PC-9 (cell line): ENCODE measurements around the gene CXCL8.

Experiments
- CTCF ChIP-seq: fragments of 200-600 bp; sonication (generic); conservative IDR thresholded peaks from 2 replicates; pipeline ENCODE4 v1.6.1; 2017; ENCODE audit warnings: mixed run types, antibody characterized with exemption, mild to moderate bottlenecking, moderate library complexity
- EZH2 ChIP-seq: fragments of 200-600 bp; sonication (generic); IDR thresholded peaks from 2 replicates; pipeline ENCODE4 v1.8.0; 2017; ENCODE audit warnings: antibody characterized with exemption, low read depth

DNA sequence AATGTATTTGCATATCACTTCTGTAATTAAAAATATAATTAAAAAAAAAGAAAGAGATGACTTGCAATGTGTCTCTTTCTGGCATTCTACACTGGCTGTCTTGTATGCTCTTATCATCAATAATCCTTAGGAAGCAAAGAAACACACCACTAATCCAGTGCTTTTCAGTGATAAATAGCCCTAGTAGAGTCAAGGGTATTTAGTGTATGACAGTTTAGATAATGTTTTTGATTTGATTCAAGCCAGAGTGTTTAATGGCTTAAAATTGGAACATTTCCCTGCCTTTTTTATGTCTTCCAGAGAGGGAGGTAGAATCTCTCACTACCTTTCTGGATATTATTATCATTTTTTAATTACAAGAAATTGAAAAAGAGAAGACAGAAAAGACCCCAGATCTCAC lies 48.6 kb upstream of the CXCL8 start:
- TF ChIP-seq CTCF (no peak), EZH2 (no peak)
